ENCODE data around the gene PLCB4.

The PLCB4 gene

GRCh38 chr20:9024606-9025005 lies 44.3 kb upstream of the PLCB4 start:
- in situ Hi-C loops (cut with HindIII; ENCODE audit: low pct_ligation_motif_present, low sequenced_read_pairs), result no loop called here

GRCh38 chr20:9025011-9025410 lies 43.9 kb upstream of the PLCB4 start:
- no peaks in the 10 kb centered on the region for H3K36me3 ChIP-seq (replicated peaks)
- no peak for TF ChIP-seq CTCF (IDR thresholded peaks at IDR 0.05; ENCODE audit: low read depth, low read length, missing control alignments)
- no peaks in the 10 kb centered on the region for H3K27me3 ChIP-seq (replicated peaks)
- DNase-seq, result no peak
- H3K27ac ChIP-seq, result no peak overlapping the region
- H3K4me3 ChIP-seq (ENCODE audit: low read depth, low read length), result no peak overlapping the region
- in situ Hi-C loops (cut with HindIII; ENCODE audit: low pct_ligation_motif_present, low sequenced_read_pairs), result no loop called here

More at GRCh38 chr20:9024606-9025005, 44.3 kb upstream of the PLCB4 start:
- Histone ChIP-seq H3K4me3 (ENCODE audit: low read depth, low read length) (no peak overlapping the region), H3K36me3 (replicated peaks) (no peaks in the 10 kb centered on the region), H3K27ac (no peak overlapping the region), H3K27me3 (replicated peaks) (no peaks in the 10 kb centered on the region)
- DNase-seq, result no peak
- TF ChIP-seq CTCF (IDR thresholded peaks at IDR 0.05; ENCODE audit: low read depth, low read length, missing control alignments), result no peak

GRCh38 chr20:9025643-9026042 lies 43.2 kb upstream of the PLCB4 start:
- no peak for TF ChIP-seq CTCF (IDR thresholded peaks at IDR 0.05; ENCODE audit: low read depth, low read length, missing control alignments)
- H3K27ac ChIP-seq, result no peak overlapping the region
- H3K4me3 ChIP-seq (ENCODE audit: low read depth, low read length), result no peak overlapping the region
- peak; percentile 55 for DNase-seq
- in situ Hi-C loops (cut with HindIII; ENCODE audit: low pct_ligation_motif_present, low sequenced_read_pairs), result no loop called here
- no peaks in the 10 kb centered on the region for H3K36me3 ChIP-seq (replicated peaks)
- no peaks in the 10 kb centered on the region for H3K27me3 ChIP-seq (replicated peaks)

- H3K36me3 ChIP-seq (replicated peaks), result no peaks in the 10 kb centered on the region
- no peak overlapping the region for H3K4me3 ChIP-seq (ENCODE audit: low read depth, low read length)
- no peak for TF ChIP-seq CTCF (IDR thresholded peaks at IDR 0.05; ENCODE audit: low read depth, low read length, missing control alignments)
- DNase-seq, result no peak
- in situ Hi-C loops (cut with HindIII; ENCODE audit: low pct_ligation_motif_present, low sequenced_read_pairs), result no loop called here
- no peaks in the 10 kb centered on the region for H3K27me3 ChIP-seq (replicated peaks)
- no peak overlapping the region for H3K27ac ChIP-seq
These were observed 41.3 kb upstream of the PLCB4 start for GRCh38 chr20:9027626-9028025.

GRCh38 chr20:9028419-9028818 lies 40.5 kb upstream of the PLCB4 start:
- no peak overlapping the region for H3K27ac ChIP-seq
- DNase-seq, result peak; percentile 37
- H3K4me3 ChIP-seq (ENCODE audit: low read depth, low read length), result no peak overlapping the region
- in situ Hi-C loops (cut with HindIII; ENCODE audit: low pct_ligation_motif_present, low sequenced_read_pairs), result no loop called here
- H3K36me3 ChIP-seq (replicated peaks), result no peaks in the 10 kb centered on the region
- no peak for TF ChIP-seq CTCF (IDR thresholded peaks at IDR 0.05; ENCODE audit: low read depth, low read length, missing control alignments)
- no peaks in the 10 kb centered on the region for H3K27me3 ChIP-seq (replicated peaks)

GRCh38 chr20:9031991-9032390 lies 36.9 kb upstream of the PLCB4 start:
- Histone ChIP-seq H3K27ac (no peak overlapping the region), H3K27me3 (replicated peaks) (no peaks in the 10 kb centered on the region), H3K4me3 (ENCODE audit: low read depth, low read length) (no peak overlapping the region), H3K36me3 (replicated peaks) (no peaks in the 10 kb centered on the region)
- in situ Hi-C loops (cut with HindIII; ENCODE audit: low pct_ligation_motif_present, low sequenced_read_pairs), result no loop called here
- TF ChIP-seq CTCF (IDR thresholded peaks at IDR 0.05; ENCODE audit: low read depth, low read length, missing control alignments), result no peak
- DNase-seq, result no peak
